Glomerular endothelial cell (primary cell): ENCODE results near the gene GARIN5A. TPM values are rescaled to one million over a fixed set of nuclear protein-coding genes. Genes with fewer than 3 reads are reported as not detected.
"Not testable (repeated sequence)": the region's sequence is repeated elsewhere in the genome, so short reads cannot be mapped to it uniquely, and the experiment has no call there.

Experiments
- DNase-seq: peaks from one replicate; pipeline ENCODE4 v3.0.0-alpha.2; 2011; ENCODE audit warnings: low read depth, low spot score; ENCODE audit errors: extremely low read depth
- total RNA-seq: library from RNA; depleted of rRNA; stranded (reverse); fragments of >200 nt; gene quantifications from 2 replicates; pipeline ENCODE4 v1.2.3, GENCODE V29; 2015

Gene GARIN5A
- total RNA-seq, 1 donor from 2014 or later = not detected

DNA sequence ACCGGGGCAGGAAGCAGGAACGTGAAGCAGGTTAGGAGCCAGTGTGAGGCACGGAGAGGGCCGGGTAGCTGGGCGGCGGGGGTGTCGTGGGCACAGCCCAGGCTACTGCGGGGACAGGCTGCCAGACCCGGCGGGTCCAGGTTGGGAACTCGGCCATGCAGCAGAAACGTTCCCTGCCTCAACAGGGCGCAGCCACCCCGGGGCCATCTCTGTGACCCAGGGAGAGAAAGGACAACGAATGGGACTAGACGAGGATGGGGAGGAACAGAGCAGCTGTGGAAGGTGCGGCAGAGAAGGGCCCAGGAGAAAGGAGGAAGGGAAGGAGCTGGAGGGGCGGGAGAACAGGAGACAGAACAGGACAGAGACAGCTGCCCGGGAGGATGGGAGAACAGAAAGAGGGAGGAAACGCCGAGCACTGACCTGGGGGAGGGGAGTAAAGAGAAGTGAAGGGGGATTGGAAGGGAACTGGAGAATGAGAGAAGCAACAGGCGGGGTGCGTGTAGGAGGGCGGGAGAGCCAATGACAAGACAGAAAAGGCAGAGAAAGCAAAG, 12.9 kb upstream of the GARIN5A start:
- no peak for DNase-seq

DNA sequence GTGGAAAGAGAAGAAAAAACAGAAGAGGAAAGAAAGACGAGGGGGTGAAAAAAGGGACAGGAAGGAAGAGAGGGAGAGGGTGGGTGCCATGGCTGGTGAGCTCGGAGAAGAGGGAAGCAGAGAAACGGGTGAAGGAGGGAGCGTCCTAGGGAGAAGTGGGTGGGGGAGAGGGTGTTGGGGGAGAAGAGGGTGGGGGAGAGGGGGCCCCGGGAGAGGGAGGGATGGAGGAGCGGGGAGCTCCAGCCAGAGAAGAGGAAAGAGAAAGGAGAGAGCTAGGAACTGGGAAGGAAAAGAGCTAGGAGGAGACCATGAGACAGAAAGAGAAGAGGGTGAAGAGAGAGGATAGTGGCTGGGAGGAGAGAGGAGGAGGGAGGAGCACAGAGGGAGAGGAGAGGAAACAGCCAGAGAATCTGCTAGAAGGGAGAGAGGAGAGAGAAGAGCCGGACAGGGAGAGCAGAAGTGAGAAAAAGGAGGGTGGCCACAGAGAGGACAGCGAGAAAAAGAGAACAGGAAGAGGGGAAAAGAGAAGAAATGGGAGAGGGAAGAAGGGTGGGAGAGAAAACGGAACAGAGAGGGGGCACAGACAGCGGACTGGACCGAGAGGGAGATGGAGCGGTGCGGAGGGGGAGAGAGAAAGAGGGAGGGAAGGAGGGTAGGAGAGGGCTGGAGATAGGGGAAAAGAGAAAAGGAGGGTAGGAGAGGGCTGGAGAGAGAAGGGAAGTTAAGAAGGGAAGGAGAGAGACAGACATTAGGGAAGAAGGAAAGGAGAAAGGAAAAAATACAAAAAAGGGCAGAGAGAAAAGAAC, 11.9 kb upstream of the GARIN5A start:
- no peak for DNase-seq

DNA sequence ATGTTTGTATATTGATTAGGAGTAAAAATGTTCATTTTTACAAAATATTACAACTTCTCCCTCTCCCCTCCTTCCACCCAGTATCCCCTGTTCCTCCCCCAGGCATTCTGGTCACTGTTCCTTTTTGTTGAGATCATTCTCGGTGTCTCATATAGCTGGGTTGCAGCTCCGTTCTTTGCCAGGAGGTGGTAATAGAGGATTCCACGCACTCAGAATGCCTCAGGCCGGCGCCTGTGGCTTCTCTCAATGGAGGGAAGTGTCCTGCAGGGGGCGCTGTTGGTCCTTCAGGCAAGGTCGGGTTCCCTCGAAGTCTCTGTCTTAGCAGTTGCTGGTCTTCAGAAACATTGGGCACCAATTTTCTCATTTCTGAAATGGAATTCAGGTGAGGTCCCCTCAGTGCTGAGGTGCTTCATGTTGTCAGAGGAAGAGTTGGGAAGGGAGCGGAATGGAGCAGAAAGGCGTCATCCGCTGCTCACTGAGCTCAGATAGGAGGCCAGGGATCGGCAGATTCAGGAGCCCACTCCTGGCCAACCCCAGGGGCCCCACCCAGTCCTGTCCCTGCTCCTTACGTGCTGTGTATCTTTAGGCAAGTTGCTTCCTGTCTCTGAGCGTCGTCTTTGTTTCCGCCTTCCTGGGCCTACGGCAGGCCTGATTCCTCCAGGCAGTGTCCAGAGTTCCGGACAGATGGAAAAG, 10.3 kb upstream of the GARIN5A start:
- DNase-seq = no peak

GRCh38 chr19:50485284-50485955, 8.8 kb upstream of the GARIN5A start:
- no peak for DNase-seq

DNA sequence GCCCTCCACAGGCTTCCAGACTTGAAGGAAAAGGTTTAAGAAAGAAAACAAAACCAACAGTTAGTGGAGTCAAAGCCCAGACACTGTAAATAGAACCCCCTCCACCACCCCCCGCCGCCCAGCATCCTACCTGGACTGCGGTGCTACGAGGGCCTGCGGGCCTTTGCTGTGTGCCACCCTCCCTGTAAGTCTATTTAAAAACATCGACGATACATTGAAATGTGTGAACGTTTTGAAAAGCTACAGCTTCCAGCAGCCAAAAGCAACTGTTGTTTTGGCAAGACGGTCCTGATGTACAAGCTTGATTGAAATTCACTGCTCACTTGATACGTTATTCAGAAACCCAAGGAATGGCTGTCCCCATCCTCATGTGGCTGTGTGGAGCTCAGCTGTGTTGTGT, 6.3 kb upstream of the GARIN5A start:
- no peak for DNase-seq

- no peak for DNase-seq
These were observed 5.7 kb upstream of the GARIN5A start for GRCh38 chr19:50482271-50482855.

DNA sequence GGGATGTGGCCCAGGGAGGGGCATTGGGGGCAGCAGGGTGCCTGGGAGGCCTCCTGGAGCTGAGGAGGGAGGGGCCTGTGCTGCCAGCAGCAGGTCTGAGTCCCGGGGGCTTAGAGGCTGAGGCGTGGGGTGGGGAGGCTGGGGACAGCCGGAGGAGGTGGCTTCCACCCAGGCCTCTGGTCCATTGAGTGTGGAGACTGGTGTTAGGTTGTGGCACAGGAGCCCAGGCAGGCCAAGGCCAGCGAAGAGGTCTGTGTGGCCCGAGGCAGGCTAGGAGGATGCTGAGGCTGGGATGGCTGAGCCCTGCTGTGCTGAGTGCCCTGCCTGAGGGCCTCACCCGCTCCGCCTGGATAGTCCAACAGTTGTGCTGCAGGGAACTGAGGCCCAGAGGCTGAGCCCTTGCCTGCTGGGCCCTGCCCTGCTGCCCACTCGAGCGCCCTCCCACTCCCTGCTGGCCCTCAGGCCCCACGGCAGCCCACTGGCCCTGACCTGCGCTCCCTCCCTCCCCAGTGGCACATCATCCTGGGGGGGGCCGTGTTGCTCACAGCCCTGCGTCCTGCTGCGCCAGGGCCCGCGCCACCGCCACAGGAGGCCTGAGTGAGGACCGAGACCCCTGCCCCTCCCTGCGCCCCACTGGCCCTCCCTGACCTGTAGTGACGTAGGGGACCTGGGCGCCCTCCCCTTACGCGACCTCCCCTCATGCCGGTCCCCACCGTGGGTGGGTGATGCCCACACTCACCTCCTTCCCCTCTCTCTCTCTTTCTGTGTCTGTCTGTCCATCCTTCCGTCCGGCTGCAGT, 4.9 kb upstream of the GARIN5A start:
- DNase-seq = no peak

DNA sequence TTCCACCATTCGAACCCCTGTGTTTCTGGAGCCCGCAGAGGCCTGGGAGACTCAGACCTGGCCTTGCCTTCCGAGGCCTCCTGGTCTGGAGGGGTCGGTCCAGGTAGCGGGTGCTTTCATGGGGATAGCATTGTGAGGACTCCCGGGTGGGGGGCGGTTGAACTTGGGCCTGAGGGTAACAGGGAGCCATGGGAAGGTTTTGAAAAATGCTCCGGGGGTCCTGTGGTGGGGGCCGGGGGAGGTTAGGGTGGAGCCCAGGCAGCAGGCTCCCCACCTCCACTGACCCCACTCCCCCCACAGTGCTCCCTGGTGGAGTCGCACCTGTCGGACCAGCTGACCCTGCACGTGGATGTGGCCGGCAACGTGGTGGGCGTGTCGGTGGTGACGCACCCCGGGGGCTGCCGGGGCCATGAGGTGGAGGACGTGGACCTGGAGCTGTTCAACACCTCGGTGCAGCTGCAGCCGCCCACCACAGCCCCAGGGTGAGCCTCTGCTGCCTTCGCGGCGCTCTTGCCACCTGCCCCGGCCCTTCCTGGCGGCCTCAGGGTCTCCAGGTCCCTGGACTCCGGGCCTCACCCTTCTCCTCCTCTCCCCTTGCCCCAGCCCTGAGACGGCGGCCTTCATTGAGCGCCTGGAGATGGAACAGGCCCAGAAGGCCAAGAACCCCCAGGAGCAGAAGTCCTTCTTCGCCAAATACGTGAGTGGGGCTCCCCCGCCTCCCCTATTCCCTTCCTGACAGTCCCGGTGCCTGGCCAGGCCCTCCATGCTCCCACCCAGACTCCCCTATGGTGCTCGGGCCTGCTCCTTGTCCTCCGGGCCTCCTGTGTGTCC, 3.8 kb upstream of the GARIN5A start:
- no peak for DNase-seq

- DNase-seq = no peak
These were observed 3.2 kb upstream of the GARIN5A start for GRCh38 chr19:50479761-50480251.

DNA sequence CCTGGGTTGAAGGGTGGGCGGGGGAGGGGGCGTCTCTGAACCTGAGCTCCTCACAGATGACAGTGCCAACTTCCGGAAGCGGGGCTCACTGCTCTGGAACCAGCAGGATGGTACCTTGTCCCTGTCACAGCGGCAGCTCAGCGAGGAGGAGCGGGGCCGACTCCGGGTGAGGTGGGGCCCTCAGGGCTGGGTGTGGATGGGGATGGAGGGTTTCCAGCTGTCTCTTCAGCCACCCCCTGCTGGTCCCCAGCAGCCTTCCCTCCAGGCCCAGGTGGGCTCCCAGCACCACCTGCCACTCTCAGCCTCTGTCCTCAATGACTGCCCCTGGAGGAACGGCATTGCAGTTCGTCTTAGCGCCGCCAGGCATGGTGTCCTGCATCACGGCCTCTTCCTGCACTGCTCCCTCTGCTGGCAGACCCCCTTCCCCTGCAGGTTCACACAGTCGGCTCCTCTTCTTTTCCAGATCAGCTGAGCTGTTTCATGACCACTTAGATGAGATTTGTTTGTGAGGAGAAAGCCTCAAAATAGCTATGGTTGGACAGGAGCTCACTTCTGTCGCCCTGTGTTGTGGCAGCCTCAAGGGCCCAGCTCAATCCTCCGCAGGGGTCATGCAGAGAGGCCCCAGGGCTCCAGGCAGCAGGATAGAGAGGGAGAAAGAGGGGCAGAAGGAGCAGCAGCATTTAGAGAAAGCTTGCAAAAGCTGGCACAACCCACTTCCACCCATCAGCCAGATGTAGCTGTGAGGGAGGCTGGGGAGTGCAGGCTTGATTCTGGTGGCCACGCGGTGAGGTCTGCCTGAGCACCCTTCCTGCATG, 2.5 kb upstream of the GARIN5A start:
- no peak for DNase-seq

DNA sequence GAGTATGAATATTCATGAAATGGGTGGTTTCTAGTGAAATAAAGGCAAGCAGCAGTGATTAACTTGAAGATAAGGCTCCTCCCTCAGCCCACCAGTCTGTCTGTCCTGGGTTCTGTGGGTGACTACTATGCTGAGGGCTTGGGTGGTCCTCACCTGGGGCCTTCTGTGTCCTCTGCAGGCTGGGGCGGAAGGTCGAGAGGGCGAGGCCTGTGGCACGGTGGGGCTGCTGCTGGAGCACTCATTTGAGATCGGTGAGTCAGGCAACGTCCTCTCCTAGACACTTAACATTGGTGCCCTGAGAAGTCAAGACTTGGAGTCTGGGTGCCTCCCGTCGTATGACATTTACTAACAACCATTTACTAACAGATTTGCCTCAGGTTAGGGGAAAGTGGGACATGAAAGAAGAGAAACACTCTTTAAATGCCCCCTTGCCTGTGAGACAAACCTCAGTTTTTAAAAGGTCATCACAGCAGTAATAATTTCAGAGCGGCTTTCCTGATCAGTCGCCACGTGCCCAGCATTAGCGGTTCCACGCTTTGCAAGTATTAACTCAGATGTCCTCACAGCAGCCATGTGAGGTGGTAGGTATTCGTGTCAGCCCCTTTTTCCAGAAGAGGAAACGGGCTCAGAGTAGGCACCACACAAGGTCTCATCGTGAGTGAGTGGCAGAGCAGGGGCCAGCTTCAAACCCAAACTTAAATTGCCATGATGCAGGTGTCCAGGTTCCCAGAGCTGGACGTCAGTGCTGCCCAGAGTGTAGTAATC, 1.3 kb upstream of the GARIN5A start:
- no peak for DNase-seq

DNA sequence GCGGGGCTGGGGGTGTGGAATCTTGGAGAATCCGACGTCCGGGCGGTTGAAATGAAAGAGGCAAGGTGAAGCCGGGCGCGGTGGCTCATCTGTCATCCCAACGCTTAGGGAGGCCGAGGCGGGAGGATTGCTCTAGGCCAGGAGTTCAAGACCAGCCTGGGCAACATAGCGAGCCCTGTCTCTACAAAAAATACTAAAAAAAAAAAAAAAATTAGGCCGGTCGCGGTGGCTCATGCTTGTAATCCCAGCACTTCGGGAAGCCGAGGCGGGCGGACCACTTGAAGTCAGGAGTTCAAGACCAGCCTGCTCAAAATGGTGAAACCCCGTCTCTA, 225 bp upstream of the GARIN5A start:
- DNase-seq = no peak

DNA sequence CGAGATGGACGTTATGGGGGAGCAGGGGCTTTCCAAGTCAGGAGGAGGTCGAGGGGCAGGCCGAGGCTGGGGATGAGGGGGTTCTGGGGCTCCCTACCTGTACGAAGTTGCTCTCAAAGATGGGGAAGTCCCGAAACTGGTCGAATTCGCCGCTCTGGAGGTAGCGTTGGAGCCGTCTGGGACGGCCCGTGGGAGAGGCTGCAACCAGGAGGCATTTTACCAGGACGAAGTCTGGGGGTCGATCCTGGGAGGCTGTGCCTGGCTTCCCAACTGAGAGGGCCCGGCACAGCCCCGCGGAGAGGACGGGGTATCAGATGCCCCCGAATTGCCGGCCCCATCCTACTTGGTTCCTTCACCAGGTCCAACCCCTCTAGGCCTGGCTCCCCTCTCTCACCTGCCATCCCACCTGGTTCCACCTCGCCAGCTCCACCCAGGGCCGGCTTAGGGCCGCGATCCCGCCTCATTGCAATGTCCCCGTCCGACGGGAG, 868 bp downstream of the GARIN5A start:
- DNase-seq = no peak

DNA sequence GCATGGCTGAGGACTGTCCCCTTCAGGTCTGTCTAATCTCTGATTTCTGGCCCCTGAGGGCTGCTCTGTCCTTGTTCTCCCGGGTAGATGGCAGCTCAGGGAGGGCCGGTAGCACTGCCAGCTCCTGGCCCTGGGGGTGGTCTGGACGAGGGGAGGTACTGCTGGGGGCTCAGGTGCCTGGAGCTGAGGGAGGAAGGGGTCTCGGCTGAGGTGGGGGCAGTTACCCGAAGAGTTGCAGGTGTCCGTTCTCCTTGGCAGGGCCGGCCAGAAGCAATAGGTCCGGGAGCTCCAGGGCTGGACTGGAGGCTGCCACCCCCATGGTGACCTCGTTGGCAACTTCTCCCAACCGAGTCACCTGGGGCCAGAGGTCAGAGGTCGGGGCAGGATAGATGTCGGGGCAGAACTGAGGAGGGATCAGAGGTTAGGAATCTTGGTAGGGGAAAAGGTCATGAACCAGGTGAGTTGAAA, 1.5 kb downstream of the GARIN5A start:
- no peak for DNase-seq

DNA sequence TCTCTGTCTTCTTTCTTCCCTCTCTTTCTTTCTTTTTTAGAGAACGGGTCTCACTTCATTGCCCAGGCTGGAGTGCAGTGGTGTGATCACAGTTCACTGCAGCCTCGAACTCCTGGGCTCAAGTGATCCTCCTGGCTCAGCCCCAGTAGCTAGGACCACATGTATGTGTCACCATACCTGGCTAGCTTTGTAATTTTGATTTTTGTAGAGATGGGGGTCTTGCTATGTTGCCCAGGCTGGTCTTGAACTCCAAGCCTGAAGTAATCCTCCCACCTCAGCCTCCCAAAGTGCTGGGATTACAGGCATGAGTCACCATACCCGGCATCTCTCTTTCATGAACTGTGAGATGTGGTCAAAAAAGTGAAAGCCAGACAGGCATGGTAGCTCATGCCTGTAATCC, 3.3 kb downstream of the GARIN5A start:
- DNase-seq = not testable (repeated sequence)

DNA sequence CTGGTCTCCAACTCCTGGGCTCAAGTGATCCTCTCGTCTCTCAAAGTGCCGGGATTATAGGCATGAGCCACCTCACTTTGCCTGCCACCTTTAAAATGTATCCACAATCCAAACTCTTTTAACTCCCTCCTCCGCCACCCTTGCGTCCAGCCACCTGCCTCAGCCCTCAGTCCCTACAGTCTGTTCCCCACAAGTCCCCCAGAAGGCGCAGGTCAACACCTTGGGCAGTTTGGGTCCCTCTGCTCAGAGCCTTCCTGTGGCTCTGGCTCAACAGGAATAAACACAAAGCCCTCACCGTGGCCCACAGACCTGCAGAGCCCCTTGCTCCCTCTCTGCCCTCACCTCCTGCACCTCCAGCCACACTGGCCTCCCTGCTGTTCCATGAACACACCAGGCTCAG, 7.8 kb downstream of the GARIN5A start:
- DNase-seq = no peak

GRCh38 chr19:50467566-50467965, 9.1 kb downstream of the GARIN5A start:
- DNase-seq = no peak

GRCh38 chr19:50466706-50467039, 10.0 kb downstream of the GARIN5A start:
- DNase-seq = no peak
